CD4-positive, alpha-beta T cell (primary cell): ENCODE data around the gene GCSAML. TPM values are rescaled to one million over a fixed set of nuclear protein-coding genes. Genes with fewer than 3 reads are reported as not detected.

ENCODE experiments used
- ATAC-seq: fragments of 200-7000 bp; cut with Tn5 transposase; one replicate; pipeline ENCODE4 v1.10.0; 2022; ENCODE audit warnings: mild to moderate bottlenecking; ENCODE audit not compliant: poor library complexity
- CTCF ChIA-PET: fragments of 350-600 bp; sonication (Branson Sonifier 250); formaldehyde crosslinking; loops from one replicate; lab custom pipeline; 2021; ENCODE audit warnings: antibody characterized with exemption, inconsistent platforms; lab: Charles Lee
- POLR2A ChIA-PET: fragments of 350-600 bp; sonication (Branson Sonifier 250); formaldehyde crosslinking; loops from one replicate; lab custom pipeline; 2021; ENCODE audit warnings: antibody characterized with exemption, inconsistent platforms; lab: Charles Lee
- DNase-seq, 14 experiments: peaks; one replicate each; pipeline ENCODE4 v3.0.0-alpha.2; 2013 to 2020; ENCODE audit warnings: mixed read lengths in 2 of 14
- H3K27ac ChIP-seq, 2 donors: one replicate each; pipeline versions ENCODE4 v1.5.1 to v1.7.0; 2013; ENCODE audit warnings: low read length in 2 of 2, low read depth in 1 of 2, mild to moderate bottlenecking in 1 of 2
- H3K27me3 ChIP-seq, 2 experiments: 1 replicate in 1 of 2; 2 replicates in 1 of 2; pipeline versions ENCODE4 v1.6.1 to v1.7.0; 2013; ENCODE audit warnings: low read length in 2 of 2, control low read depth in 1 of 2, mild to moderate bottlenecking in 1 of 2, moderate library complexity in 1 of 2; ENCODE audit not compliant: insufficient read depth in 2 of 2, control insufficient read depth in 1 of 2
- H3K36me3 ChIP-seq: one replicate; pipeline ENCODE4 v1.6.1; 2013; ENCODE audit warnings: low read length, control low read depth; ENCODE audit not compliant: insufficient read depth
- H3K4me1 ChIP-seq: one replicate; pipeline ENCODE4 v1.6.1; 2013; ENCODE audit warnings: low read length, control low read depth; ENCODE audit not compliant: insufficient read depth
- H3K4me3 ChIP-seq: one replicate; pipeline ENCODE4 v1.5.1; 2013; ENCODE audit warnings: mild to moderate bottlenecking, low read length, moderate library complexity
- H3K9me3 ChIP-seq, 2 experiments: 1 replicate in 1 of 2; 2 replicates in 1 of 2; pipeline versions ENCODE4 v1.6.1 to v1.7.0; 2013; ENCODE audit warnings: low read length in 2 of 2, mild to moderate bottlenecking in 2 of 2, control low read depth in 1 of 2, moderate library complexity in 1 of 2; ENCODE audit not compliant: control insufficient read depth in 1 of 2, insufficient read depth in 1 of 2
- H3K27ac Mint-ChIP-seq: one replicate; pipeline ENCODE4 v1.8.0; 2020; ENCODE audit warnings: mixed read lengths
- H3K27me3 Mint-ChIP-seq: one replicate; pipeline ENCODE4 v1.8.0; 2021; ENCODE audit warnings: mixed read lengths
- H3K36me3 Mint-ChIP-seq: one replicate; pipeline ENCODE4 v1.8.0; 2021; ENCODE audit warnings: low read depth, mixed read lengths
- H3K4me1 Mint-ChIP-seq: one replicate; pipeline ENCODE4 v1.8.0; 2021; ENCODE audit warnings: low read depth, mixed read lengths
- H3K4me3 Mint-ChIP-seq: one replicate; pipeline ENCODE4 v1.8.0; 2020; ENCODE audit warnings: mild to moderate bottlenecking, mixed read lengths
- H3K9me3 Mint-ChIP-seq: one replicate; pipeline ENCODE4 v1.8.0; 2020; ENCODE audit warnings: mixed read lengths
- intact Hi-C, 2 experiments: fragments of 100-400 bp; cut with DNase I in 1 of 2; cut with micrococcal nuclease in 1 of 2; formaldehyde crosslinking; loops; one replicate each; pipeline versions ENCODE4 v1.15.1 to v1.9.0; 2023 to 2025; cut with DNase I, micrococcal nuclease
- total RNA-seq, 174 experiments: library from RNA in 2 of 174; stranded (reverse) in 2 of 174; gene quantifications; one replicate each; pipeline ENCODE4 v1.2.3 and lab custom pipeline; 2021 to 2026
- TF ChIP-seq, protein P1 (sequence below): fragments of 200-600 bp; IDR thresholded peaks from one replicate; pipeline ENCODE4 v1.8.0; 2022; ENCODE audit warnings: antibody characterized with exemption, mild to moderate bottlenecking

GCSAML gene
- total RNA-seq, 2 experiments from 2014 or later = not detected

- H3K27ac ChIP-seq = no peak overlapping the region
- H3K4me1 ChIP-seq = no peaks in the 10 kb centered on the region
- H3K4me3 ChIP-seq = no peak overlapping the region
- TF ChIP-seq, protein P1, sequence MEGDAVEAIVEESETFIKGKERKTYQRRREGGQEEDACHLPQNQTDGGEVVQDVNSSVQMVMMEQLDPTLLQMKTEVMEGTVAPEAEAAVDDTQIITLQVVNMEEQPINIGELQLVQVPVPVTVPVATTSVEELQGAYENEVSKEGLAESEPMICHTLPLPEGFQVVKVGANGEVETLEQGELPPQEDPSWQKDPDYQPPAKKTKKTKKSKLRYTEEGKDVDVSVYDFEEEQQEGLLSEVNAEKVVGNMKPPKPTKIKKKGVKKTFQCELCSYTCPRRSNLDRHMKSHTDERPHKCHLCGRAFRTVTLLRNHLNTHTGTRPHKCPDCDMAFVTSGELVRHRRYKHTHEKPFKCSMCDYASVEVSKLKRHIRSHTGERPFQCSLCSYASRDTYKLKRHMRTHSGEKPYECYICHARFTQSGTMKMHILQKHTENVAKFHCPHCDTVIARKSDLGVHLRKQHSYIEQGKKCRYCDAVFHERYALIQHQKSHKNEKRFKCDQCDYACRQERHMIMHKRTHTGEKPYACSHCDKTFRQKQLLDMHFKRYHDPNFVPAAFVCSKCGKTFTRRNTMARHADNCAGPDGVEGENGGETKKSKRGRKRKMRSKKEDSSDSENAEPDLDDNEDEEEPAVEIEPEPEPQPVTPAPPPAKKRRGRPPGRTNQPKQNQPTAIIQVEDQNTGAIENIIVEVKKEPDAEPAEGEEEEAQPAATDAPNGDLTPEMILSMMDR = no peak
- no peak for DNase-seq
- Mint-ChIP-seq H3K27me3 (peaks cover 10% of the 10 kb centered on the region), H3K9me3 (no peaks in the 10 kb centered on the region), H3K4me3 (no peak overlapping the region), H3K27ac (no peak overlapping the region), H3K4me1 (no peaks in the 10 kb centered on the region), H3K36me3 (no peaks in the 10 kb centered on the region)
- H3K36me3 ChIP-seq = no peaks in the 10 kb centered on the region
- no peak for ATAC-seq
- ChIA-PET POLR2A (no interaction called here), CTCF (no interaction called here)
- peaks cover 0 to 3% of the 10 kb centered on the region in 2 experiments for H3K27me3 ChIP-seq
- intact Hi-C loops = no loop called here
- no peaks in the 10 kb centered on the region for H3K9me3 ChIP-seq
Observed at GRCh38 chr1:247538561-247538960, 10.4 kb upstream of the GCSAML start.

DNA sequence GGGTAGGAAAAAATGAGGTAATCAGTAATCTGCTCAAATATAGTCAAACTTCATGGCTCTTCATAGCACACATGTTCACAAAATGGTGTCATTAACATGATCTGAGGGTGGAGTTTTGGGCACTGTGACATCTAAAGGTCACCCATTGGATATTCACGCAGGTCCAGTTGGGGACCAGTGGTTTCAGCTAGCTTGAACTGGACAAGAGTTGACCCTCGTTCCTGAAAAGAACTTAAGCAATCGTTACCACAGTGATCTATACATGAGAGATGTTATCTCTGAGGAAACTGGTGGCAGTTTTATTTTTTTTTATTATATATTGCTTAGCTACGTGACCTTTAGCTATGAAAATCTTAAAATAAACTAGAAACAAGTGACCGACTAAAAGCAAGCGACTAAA is 9.7 kb upstream of the GCSAML start:
- no peak for DNase-seq
- ChIA-PET POLR2A (no interaction called here), CTCF (no interaction called here)
- Mint-ChIP-seq H3K9me3 (no peaks in the 10 kb centered on the region), H3K27me3 (peaks cover 10% of the 10 kb centered on the region), H3K27ac (no peak overlapping the region), H3K4me1 (no peaks in the 10 kb centered on the region), H3K36me3 (no peaks in the 10 kb centered on the region), H3K4me3 (no peak overlapping the region)
- ATAC-seq = no peak
- peaks cover 0 to 3% of the 10 kb centered on the region in 2 experiments for H3K27me3 ChIP-seq
- H3K9me3 ChIP-seq = no peaks in the 10 kb centered on the region
- TF ChIP-seq, protein P1 = no peak
- no peak overlapping the region for H3K4me3 ChIP-seq
- no peak overlapping the region for H3K27ac ChIP-seq
- no peaks in the 10 kb centered on the region for H3K4me1 ChIP-seq
- intact Hi-C loops = no loop called here
- H3K36me3 ChIP-seq = no peaks in the 10 kb centered on the region

GRCh38 chr1:247540581-247540980 is 8.4 kb upstream of the GCSAML start:
- H3K27ac ChIP-seq = no peak overlapping the region
- Mint-ChIP-seq H3K36me3 (no peaks in the 10 kb centered on the region), H3K27me3 (peaks cover 12% of the 10 kb centered on the region), H3K4me1 (no peaks in the 10 kb centered on the region), H3K4me3 (no peak overlapping the region), H3K27ac (no peak overlapping the region), H3K9me3 (no peaks in the 10 kb centered on the region)
- intact Hi-C loops = no loop called here
- ChIA-PET POLR2A (no interaction called here), CTCF (interaction anchor here (0.6 kb wide), 1 partner anchor 26 kb away, joined by 3 read pairs; no protein-coding TSS in a partner anchor)
- H3K4me3 ChIP-seq = no peak overlapping the region
- TF ChIP-seq, protein P1 = no peak
- no peak for DNase-seq
- no peaks in the 10 kb centered on the region for H3K9me3 ChIP-seq
- no peaks in the 10 kb centered on the region for H3K4me1 ChIP-seq
- no peaks in the 10 kb centered on the region for H3K27me3 ChIP-seq
- no peaks in the 10 kb centered on the region for H3K36me3 ChIP-seq
- ATAC-seq = no peak
